ENCODE results near the gene TTC24. TPM values are rescaled to one million over a fixed set of nuclear protein-coding genes. Genes with fewer than 3 reads are reported as not detected.
"Not testable (repeated sequence)": the region's sequence is repeated elsewhere in the genome, so short reads cannot be mapped to it uniquely, and the experiment has no call there.

Gene TTC24
- total RNA-seq, 1 experiment from 2014 or later: not detected

DNA sequence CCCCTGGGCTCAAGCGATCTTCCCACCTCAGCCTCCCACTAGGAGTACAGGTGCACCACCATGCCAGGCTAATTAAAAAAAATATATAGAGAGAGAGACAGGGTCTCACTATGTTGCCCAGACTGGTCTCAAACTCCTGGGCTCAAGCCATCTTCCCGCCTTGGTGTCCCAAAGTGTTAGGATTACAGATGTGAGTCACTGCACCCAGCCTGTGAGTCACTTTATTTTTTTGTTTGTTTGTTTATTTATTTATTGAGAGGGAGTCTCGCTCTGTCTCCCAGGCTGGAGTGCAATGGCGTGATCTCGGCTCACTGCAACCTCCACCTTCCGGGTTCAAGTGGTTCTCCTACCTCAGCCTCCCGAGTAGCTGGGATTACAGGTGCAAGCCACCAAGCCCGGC lies 8.4 kb downstream of the TTC24 start:
- DNase-seq (ENCODE audit: low spot score): not testable (repeated sequence)

DNA sequence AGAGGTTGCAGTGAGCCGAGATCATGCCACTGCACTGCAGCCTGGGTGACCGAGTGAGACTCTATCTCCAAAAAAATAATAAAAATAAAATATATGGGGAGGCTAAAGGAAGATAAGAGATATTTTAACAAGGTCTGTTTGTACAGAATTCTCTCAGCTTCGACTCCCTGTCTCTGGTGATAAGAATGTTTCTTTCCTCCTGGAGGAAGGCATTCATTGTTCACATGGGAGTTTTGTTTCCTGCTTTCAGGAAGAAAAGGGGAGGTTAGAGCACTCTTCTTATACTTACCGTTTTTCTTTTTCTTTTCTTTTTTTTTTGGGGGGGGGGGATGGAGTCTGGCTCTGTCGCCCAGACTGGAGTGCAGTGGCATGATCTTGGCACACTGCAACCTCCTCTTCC lies 10.0 kb downstream of the TTC24 start:
- no peak for DNase-seq (ENCODE audit: low spot score)

DNA sequence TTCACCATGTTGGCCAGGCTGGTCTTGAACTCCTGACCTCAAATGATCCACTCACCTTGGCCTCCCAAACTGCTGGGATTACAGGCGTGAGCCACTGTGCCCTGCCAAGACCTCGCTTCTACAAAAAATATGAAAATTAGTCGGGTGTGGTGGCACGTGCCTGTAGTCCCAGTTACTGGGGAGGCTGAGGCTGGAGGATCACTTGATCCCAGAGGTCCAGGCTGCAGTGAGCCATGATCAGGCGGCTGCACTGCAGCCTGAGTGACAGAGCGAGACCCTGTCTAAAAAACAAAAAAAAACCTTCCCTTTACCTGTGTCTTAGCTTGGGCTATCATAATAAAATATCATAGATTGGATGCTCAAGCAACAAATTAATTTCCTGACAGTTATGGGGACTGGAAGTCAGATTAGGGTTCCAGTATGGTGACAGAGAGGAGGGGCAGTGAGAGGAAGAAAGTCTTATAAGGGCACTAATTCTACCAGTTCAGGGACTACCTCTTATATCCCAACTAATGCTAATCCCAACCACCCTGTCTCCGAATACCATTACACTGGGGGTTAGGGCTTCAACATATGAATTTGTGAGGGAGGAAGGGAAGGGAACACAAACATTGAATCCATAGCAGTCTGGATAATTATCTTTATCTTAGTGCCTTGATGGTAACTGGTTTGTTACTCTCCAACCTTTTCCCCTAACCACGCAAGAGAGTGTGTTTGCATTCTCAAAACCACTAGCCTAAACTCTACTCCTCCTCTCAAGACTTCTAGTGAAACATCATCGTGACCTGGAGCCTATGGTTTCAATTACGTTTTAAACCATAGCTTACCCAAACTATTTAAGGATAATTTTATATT lies 11.0 kb downstream of the TTC24 start:
- DNase-seq (ENCODE audit: low spot score): no peak

DNA sequence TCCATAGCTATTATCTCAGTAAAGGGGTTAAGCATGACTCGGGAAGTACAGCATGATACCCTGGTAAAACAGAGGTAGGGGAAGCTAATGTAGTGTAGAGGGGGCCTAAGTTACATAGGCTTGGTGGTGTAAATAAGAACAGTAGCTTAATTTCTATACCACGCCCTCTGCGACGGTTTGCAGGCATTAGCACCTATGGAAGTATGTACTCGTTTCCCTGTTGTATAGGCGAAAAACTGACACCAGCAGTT lies 11.6 kb downstream of the TTC24 start:
- DNase-seq (ENCODE audit: low spot score): no peak

DNA sequence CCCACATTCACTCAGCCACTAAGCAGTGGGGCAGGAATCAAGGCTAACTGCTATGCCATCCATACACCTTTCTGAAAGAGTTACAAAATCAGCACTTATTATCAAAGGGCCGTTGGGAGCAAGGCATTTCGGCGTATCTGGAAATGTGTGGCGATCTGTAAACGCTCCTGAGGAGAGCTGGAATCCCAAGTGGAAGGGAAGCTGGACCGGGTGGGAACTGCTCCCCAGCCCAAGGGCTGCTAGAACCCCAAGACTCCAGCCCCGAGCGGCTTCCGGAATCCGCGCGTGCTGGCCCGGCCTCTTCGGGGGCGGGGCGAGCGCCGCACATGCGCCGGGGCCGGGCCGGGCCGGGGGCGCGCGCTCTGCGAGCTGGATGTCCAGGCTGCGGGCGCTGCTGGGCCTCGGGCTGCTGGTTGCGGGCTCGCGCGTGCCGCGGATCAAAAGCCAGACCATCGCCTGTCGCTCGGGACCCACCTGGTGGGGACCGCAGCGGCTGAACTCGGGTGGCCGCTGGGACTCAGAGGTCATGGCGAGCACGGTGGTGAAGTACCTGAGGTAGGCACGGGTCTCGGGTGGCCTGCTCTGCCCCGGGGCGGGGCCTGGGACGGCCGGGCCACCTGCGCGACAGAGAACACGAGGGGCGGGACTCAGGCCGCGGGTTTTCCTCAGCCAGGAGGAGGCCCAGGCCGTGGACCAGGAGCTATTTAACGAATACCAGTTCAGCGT lies 12.1 kb downstream of the TTC24 start, which contains the start of gene NAXE:
NAXE (plus strand) TSS at position 345 of the 726 bp plus-strand sequence; CDS start at position 374, 29 bp downstream.
- DNase-seq (ENCODE audit: low spot score): peak; percentile 37

DNA sequence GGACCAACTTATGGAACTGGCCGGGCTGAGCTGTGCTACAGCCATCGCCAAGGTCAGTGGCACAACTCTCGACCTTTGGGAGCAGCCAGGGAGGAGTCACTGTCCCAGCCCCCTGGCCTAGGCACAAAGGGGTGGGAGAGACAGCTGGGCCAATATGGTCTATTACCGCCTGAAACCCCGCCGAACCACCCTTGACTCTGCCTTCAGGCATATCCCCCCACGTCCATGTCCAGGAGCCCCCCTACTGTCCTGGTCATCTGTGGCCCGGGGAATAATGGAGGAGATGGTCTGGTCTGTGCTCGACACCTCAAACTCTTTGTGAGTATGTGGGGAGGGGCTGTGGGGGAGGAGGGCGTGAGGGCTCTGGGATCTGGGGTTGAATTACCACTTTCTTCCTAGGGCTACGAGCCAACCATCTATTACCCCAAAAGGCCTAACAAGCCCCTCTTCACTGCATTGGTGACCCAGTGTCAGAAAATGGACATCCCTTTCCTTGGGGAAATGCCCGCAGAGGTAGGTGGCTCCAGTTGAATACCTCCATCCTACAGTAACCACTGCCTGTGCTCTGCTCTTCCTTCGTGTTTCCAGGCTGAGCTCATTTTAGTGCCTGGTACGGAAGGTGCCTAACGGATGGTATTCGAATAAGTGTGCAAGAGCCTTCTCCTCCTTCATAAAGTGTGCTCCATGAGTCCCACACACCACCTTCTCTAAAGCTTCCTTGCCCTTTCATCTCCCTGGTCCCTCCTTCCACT lies 12.8 kb downstream of the TTC24 start:
- no peak for DNase-seq (ENCODE audit: low spot score)

DNA sequence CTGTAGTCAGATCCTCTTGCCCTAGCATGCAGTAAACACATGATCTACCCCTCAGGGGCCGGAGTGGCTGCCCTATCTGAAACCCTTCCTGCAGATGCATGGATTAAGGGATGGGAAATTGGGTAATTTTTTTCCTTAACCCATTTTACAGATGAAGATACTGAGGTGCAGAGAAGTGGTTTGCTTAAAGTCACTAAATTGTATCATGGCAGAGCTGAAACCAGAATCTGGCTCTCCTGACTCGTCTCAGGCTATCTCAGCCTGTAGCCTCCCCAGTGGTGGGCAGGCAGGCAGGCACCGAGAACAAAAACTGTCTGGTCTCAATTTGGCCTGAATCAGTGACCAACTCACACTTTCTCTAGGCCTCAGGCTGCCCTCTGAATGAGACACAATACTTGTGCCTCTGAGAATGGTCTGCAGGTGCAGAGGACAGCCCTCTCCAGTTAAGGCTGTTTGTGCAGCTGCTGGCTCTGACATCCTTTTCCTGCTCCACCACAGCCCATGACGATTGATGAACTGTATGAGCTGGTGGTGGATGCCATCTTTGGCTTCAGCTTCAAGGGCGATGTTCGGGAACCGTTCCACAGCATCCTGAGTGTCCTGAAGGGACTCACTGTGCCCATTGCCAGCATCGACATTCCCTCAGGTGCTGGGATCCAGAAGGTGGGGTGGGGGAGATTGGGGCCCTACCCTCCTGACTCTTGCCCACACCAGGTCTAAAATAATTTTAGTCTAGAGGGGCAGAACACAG lies 13.6 kb downstream of the TTC24 start:
- no peak for DNase-seq (ENCODE audit: low spot score)

DNA sequence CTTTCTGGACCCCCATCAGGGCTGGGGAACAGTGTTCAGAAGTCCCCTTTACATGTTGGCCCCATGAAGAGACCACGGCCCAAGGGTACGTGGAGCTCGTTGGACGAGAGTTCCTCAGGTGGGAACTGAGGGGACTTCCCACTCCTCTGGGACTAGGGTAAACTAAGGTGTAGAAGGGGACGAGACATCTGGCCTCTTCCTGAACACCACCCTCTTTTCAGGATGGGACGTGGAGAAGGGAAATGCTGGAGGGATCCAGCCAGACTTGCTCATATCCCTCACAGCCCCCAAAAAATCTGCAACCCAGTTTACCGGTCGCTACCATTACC lies 14.1 kb downstream of the TTC24 start:
- DNase-seq (ENCODE audit: low spot score): no peak

DNA sequence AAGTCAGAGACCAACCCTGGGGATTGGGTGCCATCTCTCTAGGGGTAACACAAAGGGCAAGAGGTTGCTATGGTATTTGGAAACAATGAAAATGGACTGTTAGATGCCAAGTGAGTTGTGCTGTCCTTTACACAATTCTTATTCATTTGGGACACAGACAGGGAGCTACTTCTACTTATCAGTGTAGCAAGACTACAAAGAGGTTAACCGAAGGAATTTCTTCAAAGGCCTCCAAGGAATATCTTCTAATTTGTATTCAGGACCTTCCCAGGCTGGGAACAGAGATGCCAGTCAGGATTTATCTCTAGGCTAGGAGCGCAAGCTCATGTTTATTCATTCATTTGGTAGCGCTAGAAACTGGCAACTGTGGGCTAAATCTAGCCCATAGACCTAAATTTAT lies 14.7 kb downstream of the TTC24 start:
- DNase-seq (ENCODE audit: low spot score): no peak

DNA sequence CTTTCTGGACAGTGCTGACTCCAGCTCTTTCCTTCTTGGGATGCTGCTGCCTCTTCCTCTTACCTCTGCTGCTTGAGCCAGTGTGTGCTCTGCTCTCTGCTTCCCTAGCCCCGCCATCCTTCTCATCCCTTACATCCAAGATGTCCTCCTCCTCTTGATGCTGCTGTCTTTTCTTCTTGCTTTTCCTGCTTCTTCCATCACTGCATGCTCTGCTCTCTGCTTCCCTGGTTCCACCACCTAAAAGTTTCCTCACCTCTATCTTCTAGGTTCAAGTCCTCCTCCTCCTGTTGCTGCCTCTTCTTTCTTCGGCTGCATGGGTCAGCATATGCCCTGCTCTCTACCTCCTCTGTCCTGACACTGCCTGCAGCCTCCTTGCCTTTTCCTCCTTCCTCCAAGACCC lies 15.5 kb downstream of the TTC24 start:
- no peak for DNase-seq (ENCODE audit: low spot score)

DNA sequence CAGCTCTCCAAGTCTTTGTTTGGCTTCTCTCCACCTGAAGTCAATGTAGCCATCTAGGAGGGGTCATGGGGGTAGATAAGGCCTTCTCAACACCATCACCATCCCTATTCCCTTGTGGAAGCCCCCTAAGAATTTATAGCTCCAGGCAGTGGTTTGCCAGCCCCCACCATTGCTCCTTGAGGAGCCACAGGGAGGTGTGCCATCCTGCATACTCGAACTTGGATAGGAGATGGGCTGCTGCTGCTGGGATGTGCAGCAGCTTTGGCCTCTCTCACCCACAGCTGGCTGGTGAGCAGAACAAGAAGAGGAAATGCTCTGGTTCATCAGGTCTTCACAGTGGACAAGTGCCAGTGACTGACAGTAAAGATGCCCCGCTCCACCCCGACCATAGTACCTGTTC lies 16.9 kb downstream of the TTC24 start:
- no peak for DNase-seq (ENCODE audit: low spot score)

DNA sequence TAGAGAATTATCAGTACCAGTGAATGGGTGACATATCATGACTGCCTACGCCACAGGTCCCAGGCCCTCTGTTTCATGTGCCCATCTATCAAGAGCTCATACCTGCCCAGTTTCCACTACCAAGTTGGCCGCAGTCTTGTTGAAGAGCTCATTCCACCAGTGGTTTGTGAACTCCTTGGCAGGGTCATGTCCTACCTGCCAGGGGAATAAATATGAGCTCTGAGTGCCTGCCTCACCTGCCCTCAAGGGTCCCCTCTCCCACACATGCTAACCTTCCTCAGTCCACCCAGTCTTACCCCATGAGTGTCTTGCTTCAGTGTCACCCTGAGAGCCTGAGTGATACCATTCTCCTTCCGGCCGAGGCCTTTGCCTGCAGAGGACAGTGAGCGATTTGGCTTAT lies 18.6 kb downstream of the TTC24 start:
- DNase-seq (ENCODE audit: low spot score): no peak

DNA sequence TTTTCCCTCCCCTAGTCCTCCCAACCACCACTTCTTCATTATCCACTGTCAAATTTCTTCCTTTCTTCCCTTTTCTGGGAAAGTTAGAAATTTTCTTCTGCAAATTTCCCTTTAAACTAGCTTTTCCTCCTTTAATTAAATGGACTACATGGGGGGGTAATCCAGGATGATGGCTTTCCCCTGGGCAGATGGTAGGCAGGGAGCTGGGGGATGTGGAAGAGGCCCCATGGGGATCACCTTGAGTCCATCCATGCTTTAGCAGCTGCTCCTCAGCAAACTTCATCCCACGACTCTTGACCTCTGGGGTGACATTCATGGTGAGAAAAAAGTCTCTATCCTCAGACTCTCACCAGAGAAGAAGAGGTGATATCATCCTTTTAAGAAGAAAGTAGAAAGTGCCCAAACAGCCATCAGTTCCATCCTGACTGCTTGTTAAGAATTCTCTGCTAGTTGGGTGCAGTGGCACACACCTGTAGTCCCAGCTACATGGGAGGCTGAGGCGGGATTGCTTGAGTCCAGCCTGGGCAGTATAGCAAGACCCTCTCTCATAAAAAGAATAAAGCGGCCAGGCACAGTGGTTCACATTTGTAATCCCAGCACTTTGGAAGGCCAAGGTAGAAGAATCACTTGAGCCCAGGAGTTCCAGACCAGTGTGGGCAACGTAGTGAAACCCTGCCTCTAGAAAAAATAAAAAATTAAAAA lies 19.4 kb downstream of the TTC24 start:
- no peak for DNase-seq (ENCODE audit: low spot score)

DNA sequence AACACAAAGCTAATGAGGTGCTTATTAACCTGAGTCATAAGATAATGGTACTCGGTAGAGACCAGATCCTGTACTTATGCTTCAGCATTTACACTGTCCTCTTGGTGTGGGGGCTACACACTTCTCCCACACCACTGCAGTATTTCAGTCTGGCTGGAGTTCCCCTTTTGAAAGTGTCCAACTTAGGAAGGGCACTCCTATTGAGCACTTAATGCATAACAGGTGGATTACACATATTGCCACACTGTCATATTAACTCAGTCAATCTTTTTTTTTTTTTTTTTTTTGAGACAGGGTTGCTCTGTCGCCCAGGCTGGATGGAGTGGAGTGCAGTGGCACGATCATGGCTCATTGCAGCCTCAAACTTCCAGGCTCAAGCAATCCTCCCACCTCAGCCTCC lies 20.3 kb downstream of the TTC24 start:
- DNase-seq (ENCODE audit: low spot score): no peak

DNA sequence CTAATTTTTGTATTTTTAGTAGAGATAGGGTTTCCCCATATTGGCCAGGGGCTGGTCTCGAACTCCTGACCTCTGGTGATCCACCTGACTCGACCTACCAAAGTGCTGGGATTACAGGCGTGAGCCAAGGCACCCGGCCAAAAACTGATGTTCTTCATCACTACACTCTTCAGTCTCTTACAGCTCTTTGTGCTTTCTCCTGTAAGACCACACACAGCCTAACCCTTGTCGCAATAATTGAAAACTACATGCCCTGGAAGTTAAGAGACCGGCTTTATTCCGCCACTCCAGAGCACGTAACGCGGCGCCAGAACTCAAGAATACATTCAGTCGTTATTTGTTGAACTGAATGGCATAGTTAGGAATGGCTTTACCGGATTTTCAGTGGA lies 21.2 kb downstream of the TTC24 start:
- DNase-seq (ENCODE audit: low spot score): no peak

DNA sequence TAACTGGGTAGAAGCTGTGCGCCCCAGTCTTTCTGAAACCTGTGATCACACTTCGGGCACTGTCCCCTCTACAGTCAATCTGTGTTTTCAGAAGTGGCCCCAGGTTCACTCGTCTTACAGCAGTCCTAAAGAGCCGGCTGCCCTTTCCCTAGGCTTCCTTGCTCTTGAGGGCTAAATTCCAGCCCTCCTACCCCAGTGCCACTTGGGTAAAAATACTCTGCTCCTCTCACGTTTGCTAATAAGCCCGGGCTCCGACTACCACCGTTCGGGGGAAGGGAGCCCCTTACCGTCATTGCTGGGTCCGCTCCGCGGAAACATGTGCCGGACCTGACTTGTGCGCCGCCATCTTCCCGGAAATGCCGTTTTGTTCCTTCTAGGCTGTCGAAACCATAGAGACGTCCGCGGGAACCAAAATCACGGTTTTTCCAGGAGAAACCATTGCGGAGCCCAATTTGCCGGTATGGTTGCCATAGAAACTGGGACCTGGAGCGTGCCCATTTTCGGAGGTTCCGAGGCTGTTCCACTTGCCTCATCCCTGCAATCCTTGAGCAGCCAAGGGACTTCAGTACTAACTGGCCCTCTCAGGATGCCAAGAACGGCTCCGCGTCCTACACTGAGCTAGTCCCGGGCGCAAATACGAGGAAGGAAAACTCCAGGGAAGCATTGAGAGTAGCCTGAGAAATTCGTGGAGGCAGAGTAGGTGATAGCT lies 21.8 kb downstream of the TTC24 start, which contains the start of gene GPATCH4:
GPATCH4 (minus strand) TSS at position 358 of the 709 bp plus-strand sequence.
- DNase-seq (ENCODE audit: low spot score): peak; percentile 85

DNA sequence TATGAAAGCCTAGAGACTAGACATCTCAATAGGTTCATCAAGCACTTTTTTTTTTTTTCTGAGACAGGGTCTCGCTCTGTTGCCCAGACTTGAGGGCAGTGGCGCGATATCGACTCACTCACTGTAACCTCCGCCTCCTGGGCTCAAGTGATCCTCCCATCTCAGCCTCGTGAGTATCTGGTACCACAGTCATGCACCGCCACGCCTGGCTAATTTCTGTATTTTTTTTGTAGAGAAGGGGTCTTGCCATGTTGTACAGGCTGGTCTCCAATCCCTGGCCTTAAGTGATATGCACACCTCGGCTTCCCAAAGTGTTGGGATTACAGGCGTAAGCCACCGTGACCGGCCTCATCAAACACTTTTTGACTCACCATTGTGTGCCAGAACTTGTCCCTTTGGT lies 22.4 kb downstream of the TTC24 start:
- DNase-seq (ENCODE audit: low spot score): no peak

DNA sequence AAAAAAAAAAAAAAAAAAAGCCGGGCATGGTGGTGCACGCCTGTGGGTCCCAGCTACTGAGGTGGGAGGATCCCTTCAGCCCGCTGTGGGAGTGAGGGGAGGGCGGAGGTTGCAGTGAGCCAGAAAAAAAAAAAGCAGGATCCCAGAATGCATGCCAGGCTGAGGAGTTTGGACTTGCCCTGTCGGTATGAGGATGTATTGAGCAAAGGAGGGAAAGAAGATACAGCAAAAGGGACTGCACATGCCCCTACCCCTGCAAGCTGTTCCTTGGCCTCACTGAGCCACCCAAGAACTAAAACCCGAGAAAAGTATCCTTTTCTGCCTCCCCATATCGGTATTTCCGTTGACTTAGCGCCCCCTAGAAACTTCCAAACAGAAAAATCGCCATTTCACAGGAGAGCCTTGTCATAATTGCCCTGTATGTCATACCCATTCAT lies 23.1 kb downstream of the TTC24 start:
- DNase-seq (ENCODE audit: low spot score): no peak

DNA sequence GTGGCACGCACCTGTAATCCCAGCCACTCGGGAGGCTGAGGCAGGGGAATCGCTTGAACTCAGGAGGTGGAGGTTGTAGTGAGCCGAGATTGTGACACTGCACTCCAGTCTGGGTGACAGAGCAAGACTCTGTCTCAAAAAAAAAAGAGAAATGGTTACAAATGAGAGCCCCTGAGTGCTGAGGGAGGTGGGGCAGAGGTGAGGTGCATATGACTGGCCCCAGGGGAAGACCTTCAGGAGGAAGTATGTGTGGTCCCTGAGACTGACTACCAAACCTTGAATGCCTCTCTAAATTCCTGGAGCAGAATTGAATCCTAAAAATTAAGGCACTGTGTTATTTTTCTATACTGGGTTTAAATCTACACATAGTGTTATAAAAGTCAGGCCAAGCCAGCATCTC lies 27.8 kb downstream of the TTC24 start:
- not testable (repeated sequence) for DNase-seq (ENCODE audit: low spot score)

DNA sequence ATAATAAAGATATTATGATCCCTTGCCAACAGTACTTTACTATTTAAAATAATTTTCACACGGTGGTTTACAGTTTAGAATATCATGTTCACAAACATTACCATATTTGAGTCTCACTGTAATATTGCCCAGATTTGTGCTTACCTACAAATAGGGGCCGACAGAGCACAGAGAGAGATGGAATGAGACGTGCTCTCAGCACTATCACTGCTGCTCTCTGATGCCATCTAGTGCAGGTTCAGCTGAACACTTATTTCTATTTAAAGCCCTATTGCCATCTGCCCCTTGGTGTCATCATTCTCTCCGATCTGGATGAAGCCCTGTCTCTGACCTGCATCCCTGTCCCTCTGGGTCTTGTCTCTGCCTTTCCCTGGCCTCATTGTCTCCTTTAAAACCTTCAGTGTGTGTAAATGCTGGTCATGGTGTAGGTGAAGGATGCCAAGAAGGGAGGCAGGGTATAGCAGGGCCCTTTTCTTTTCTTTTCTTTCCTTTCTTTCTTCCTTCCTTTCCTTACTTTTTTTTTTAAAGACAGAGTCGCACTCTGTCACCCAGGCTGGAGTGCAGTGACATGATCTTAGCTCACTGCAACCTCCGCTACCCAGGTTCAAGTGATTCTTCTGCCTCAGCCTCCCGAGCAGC lies 28.6 kb downstream of the TTC24 start:
- peak; percentile 74 for DNase-seq (ENCODE audit: low spot score)
